Testis (tissue), 3 donors: ENCODE measurements around the gene TBC1D17. TPM values are rescaled to one million over a fixed set of nuclear protein-coding genes. Genes with fewer than 3 reads are reported as not detected.

Experiments used
- DNase-seq: peaks from one replicate; pipeline ENCODE4 v3.0.0-alpha.2; 2019
- H3K27ac ChIP-seq, 2 donors: fragments of 200-600 bp; sonication (generic); one replicate each; pipeline ENCODE4 v1.5.1; 2019
- H3K27me3 ChIP-seq: fragments of 200-600 bp; sonication (generic); one replicate; pipeline ENCODE4 v1.5.1; 2019
- H3K36me3 ChIP-seq: fragments of 200-600 bp; sonication (generic); one replicate; pipeline ENCODE4 v1.5.1; 2017; ENCODE audit warnings: low read depth; ENCODE audit errors: missing control alignments
- H3K4me1 ChIP-seq: fragments of 200-600 bp; sonication (generic); one replicate; pipeline ENCODE4 v1.5.1; 2019
- H3K4me3 ChIP-seq, 2 donors: fragments of 200-600 bp; sonication (generic); one replicate each; pipeline ENCODE4 v1.5.1; 2017 to 2019
- H3K9me3 ChIP-seq: fragments of 200-600 bp; sonication (generic); one replicate; pipeline ENCODE4 v1.5.1; 2017
- CTCF ChIP-seq, 3 experiments: fragments of 450-650 bp in 2 of 3; fragments of 200-600 bp in 1 of 3; sonication (generic) in 1 of 3; IDR thresholded peaks; one replicate each; pipeline ENCODE4 v1.5.1; 2016 to 2019; ENCODE audit warnings: antibody characterized with exemption in 3 of 3, mild to moderate bottlenecking in 2 of 3, moderate library complexity in 1 of 3
- POLR2A ChIP-seq: fragments of 450-650 bp; IDR thresholded peaks from one replicate; pipeline ENCODE4 v1.6.1; 2017; ENCODE audit warnings: antibody characterized with exemption, mild to moderate bottlenecking, moderate library complexity
- WGBS, 2 donors: methylation state at CpG; one replicate each; pipeline ENCODE4 v1.1.5; 2018; 5-methylcytosine and 5-hydroxymethylcytosine counted together
- intact Hi-C: fragments of 100-400 bp; cut with DNase I; formaldehyde crosslinking; loops from one replicate; pipeline ENCODE4 v1.15.1; 2023; ENCODE audit warnings: low total_unique reads
- polyA plus RNA-seq: library from polyadenylated mRNA; stranded (reverse); fragments of 350-450 nt; fragmentation: Illumina TruSeq; extraction: RNeasy Lipid Tissue Mini Kit (QIAGEN cat#74804); gene quantifications from one replicate; pipeline ENCODE4 v1.2.3, GENCODE V29; 2014; ENCODE audit warnings: low read depth, low replicate concordance; ENCODE audit not compliant: insufficient read depth
- total RNA-seq, 2 donors: library from RNA; depleted of rRNA; stranded (reverse); fragments of >200 nt; gene quantifications; one replicate each; pipeline ENCODE4 v1.2.3, GENCODE V29; 2016

TBC1D17 gene
- total and polyA plus RNA-seq, 3 donors from 2014 or later, result 31.1 to 49.1 (median 47.2) TPM

DNA sequence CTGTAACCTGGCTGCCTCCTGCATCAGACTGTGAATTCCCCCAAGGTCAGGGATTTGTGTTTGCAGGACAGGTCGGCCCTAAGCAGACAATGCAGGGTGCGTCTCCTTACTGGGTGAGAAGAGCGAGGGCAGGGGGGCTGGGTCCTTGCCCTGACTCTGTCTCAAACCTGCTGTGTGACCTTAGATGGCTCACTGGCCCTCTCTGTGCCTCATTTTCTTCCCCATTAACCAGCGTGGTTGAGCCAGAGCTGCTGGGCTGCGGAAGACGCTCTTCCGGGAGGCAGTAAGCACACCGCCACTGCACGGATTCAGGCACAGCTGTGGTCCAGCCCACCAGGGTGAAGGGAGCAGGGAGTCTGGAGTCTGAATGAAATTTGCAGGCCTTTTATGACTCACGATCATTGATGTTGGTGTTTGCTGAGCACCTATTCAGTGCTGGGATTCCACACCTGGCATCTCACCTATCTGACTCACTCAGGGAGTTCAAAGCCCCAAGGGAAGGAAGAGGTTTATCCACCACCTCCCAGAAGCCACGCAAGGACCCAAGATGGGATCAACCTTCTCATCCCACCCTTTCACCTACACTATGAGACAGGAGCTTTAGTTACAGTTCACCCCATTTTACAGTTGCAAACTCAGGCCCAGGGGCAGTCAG, 2.9 kb upstream of the TBC1D17 start:
- H3K27me3 ChIP-seq, result no peaks in the 10 kb centered on the region
- no peaks in the 10 kb centered on the region for H3K36me3 ChIP-seq
- intact Hi-C loops, result no loop called here
- no peak for DNase-seq
- H3K27ac ChIP-seq, result peak overlapping the region in 1 of 2 donors; percentile 99
- peaks cover 27% of the 10 kb centered on the region for H3K4me1 ChIP-seq
- no peak overlapping the region for H3K4me3 ChIP-seq
- 75 to 90% methylated on average over 5 to 11 of the region's 11 CpGs for WGBS, 2 donors
- TF ChIP-seq POLR2A (no peak), CTCF (IDR thresholded peaks at IDR 0.05) (no peak)
- no peaks in the 10 kb centered on the region for H3K9me3 ChIP-seq

DNA sequence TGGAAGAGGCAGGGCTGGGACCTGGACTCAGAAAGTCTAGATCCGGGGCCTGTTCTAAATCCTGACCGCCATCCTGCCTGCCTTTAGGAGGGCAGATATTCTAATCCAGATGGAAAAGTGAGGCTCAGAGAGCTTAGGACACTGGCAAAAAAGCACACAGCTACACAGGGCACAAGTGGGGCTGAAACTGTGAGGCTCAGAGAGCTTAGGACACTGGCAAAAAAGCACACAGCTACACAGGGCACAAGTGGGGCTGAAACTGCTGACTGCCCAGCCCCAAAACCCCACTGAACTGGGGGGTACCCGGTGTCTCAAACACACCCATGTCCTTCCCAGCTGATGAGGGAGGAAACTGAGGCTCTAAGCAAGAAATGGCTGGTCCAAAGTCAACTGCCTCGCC, 2.3 kb upstream of the TBC1D17 start:
- Histone ChIP-seq H3K27ac (peak overlapping the region; percentile 99 to 100), H3K4me1 (peaks cover 23% of the 10 kb centered on the region), H3K27me3 (no peaks in the 10 kb centered on the region), H3K4me3 (peak overlapping the region in 1 of 2 donors; percentile 99), H3K9me3 (no peaks in the 10 kb centered on the region), H3K36me3 (no peaks in the 10 kb centered on the region)
- TF ChIP-seq POLR2A (no peak), CTCF (IDR thresholded peaks at IDR 0.05) (no peak)
- whole genome bisulfite sequencing, 2 donors, result 22 to 78% methylated on average over 2 to 4 of the region's 4 CpGs
- intact Hi-C loops, result no loop called here
- DNase-seq, result no peak

GRCh38 chr19:49875857-49876421, 1.6 kb upstream of the TBC1D17 start:
- intact Hi-C loops, result no loop called here
- H3K27ac ChIP-seq, result peak overlapping the region; percentile 99 to 100
- DNase-seq, result peak; percentile 71
- H3K36me3 ChIP-seq, result no peaks in the 10 kb centered on the region
- no peaks in the 10 kb centered on the region for H3K9me3 ChIP-seq
- H3K4me3 ChIP-seq, result peak overlapping the region; percentile 73 to 99
- TF ChIP-seq POLR2A (no peak), CTCF (IDR thresholded peaks at IDR 0.05) (no peak)
- H3K27me3 ChIP-seq, result no peaks in the 10 kb centered on the region
- WGBS, 2 donors, result 0 to 1% methylated on average over 14 to 27 of the region's 28 CpGs
- peaks cover 19% of the 10 kb centered on the region for H3K4me1 ChIP-seq

DNA sequence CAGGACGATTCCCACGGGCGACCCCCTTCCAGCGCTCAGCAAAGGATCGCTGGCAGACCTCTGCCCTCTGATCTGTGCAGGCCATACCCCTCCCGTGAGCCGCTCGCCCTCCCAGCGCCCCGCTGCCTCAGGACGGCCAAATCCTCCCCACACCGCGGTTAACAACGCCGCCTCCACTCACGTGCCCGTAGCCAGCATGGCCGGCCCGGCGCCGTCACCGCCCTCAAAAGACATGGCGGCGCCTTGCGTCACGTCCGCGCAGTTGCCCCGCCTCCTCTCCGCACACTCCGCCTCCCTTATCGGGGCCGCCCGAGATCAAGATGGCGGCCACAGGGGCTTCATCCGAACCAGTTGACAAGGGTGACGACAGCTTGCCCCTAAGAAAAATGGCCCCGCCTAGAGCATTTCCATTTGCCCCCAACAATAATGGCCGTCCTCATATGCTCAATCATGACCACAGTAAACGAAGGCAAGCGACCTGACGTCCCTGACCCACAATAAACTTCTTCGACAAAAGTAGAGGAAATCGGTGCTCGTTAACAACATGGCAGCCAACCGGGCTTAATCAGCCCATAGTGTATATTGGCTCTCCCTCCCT, 981 bp upstream of the TBC1D17 start:
- 1% methylated on average over 24 to 25 of the region's 46 CpGs for WGBS, 2 donors
- intact Hi-C loops, result no loop called here
- H3K36me3 ChIP-seq, result no peaks in the 10 kb centered on the region

More for the DNA sequence above, 981 bp upstream of the TBC1D17 start:
- Histone ChIP-seq H3K4me3 (peak overlapping the region; percentile 73 to 99), H3K27me3 (no peaks in the 10 kb centered on the region), H3K4me1 (peaks cover 19% of the 10 kb centered on the region), H3K27ac (peak overlapping the region; percentile 99 to 100), H3K9me3 (no peaks in the 10 kb centered on the region)
- peak; percentile 98 for DNase-seq
- TF ChIP-seq CTCF (IDR thresholded peaks at IDR 0.05), result no peak
- no peak for TF ChIP-seq POLR2A
